Upper lobe of left lung (tissue), 4 donors: ENCODE measurements around the gene SLC35A3.

Source experiments
- CTCF ChIP-seq, 6 experiments: fragments of 450-650 bp in 4 of 6; fragments of 200-600 bp in 2 of 6; sonication (generic) in 2 of 6; IDR thresholded peaks; one replicate each; pipeline ENCODE4 v1.5.1; 2016 to 2019; ENCODE audit warnings: antibody characterized with exemption in 6 of 6
- POLR2A ChIP-seq, 4 donors: fragments of 450-650 bp; IDR thresholded peaks; one replicate each; pipeline ENCODE4 v1.5.1; 2016 to 2017; ENCODE audit warnings: antibody characterized with exemption in 4 of 4, mild to moderate bottlenecking in 2 of 4

GRCh38 chr1:99988210-99988765 is 18.5 kb downstream of the SLC35A3 start:
- TF ChIP-seq CTCF (IDR thresholded peaks at IDR 0.05): no peak
- no peak for TF ChIP-seq POLR2A (IDR thresholded peaks at IDR 0.05)
